HUES6 (cell line): ENCODE measurements around the gene TBC1D24.
A peak's percentile ranks its signal among the peaks of the same experiment; 100 is the strongest.
"Not testable (repeated sequence)": the region's sequence is repeated elsewhere in the genome, so short reads cannot be mapped to it uniquely, and the experiment has no call there.

Experiments used
- H3K27ac ChIP-seq: 2 replicates; pipeline ENCODE4 v1.7.0; 2013; ENCODE audit warnings: low read depth, mild to moderate bottlenecking, low read length, inconsistent platforms
- H3K27me3 ChIP-seq: 2 replicates; pipeline ENCODE4 v1.6.1; 2013; ENCODE audit warnings: low read length; ENCODE audit not compliant: control insufficient read depth, insufficient read depth
- H3K36me3 ChIP-seq: 2 replicates; pipeline ENCODE4 v1.6.1; 2013; ENCODE audit warnings: low read length; ENCODE audit not compliant: control insufficient read depth, insufficient read depth
- H3K4me1 ChIP-seq: 2 replicates; pipeline ENCODE4 v1.6.1; 2013; ENCODE audit warnings: low read length; ENCODE audit not compliant: control insufficient read depth, insufficient read depth
- H3K4me3 ChIP-seq: 2 replicates; pipeline ENCODE4 v1.5.1; 2013; ENCODE audit warnings: low read depth, low read length
- H3K9ac ChIP-seq: one replicate; pipeline ENCODE4 v1.6.1; 2013; ENCODE audit warnings: mild to moderate bottlenecking, low read length
- H3K9me3 ChIP-seq: 2 replicates; pipeline ENCODE4 v1.6.1; 2013; ENCODE audit warnings: low read depth, low read length; ENCODE audit not compliant: control insufficient read depth, insufficient read depth

The TBC1D24 gene

DNA sequence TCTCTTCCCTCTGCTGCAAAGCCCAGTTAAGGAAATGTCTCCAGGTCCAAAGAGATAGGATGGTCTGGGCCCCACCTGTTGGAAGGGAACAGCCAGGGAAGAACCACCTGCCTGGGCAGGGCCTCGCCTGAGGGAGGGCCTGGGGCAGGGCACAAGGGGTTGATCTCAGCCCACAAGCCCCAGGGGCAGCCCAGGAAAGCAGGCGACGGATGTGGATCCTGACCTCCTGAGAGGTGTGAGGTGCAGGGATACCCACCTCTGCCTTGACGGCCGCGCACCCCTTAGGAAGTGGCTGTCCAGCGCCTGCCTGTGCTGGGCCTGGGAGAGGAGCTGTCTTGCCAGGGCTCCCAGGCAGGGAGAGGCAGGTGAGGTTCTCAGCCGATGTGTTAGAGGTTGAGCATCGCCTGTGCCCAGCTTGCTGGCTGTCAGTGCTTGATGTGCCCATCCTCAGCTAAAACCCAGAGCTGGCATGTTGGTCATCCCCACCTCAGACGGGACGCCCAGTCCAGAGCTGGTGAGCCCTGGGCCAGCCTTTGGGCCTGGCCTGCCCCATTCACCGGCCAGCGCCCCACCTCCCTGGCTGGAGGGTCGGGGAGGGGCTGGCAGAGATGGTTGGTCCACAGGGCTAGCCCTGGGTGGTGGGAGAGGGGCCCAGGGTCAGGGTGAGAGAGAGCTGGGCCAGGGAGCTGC, 55.8 kb downstream of the TBC1D24 start:
- Histone ChIP-seq H3K27me3 (no peaks in the 10 kb centered on the region), H3K4me1 (peaks cover 8% of the 10 kb centered on the region), H3K36me3 (peaks cover 32% of the 10 kb centered on the region), H3K27ac (no peak overlapping the region), H3K9ac (peak overlapping the region; percentile 72), H3K4me3 (peak overlapping the region; percentile 69), H3K9me3 (no peaks in the 10 kb centered on the region)

DNA sequence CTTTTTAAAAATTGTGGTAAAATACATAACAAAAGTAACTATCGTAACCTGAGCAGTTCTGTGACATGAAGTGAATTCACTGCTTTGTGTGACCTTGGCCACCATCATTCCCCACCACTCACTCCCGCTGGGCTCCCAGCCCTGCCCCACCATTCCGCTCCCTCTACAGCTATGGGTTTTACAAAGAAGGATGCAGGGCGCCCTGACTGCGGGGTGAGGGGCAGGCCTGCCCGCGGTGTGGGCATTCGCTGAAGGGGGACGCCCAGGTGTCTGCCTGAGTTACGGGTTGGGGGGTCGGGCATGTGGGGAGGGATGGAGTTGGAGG, 56.4 kb downstream of the TBC1D24 start, which contains the start of gene CEMP1:
Gene CEMP1, minus strand, starts transcription at position 38 of the 325 bp plus-strand sequence. CDS start 335 bp downstream, outside the sequence.
- H3K27ac ChIP-seq, result peak within 1 kb of the TSS; percentile 18; the same call in 1 of the 2 replicates
- peaks cover 26% of the 10 kb centered on the region for H3K36me3 ChIP-seq
- peak within 1 kb of the TSS; percentile 72 for H3K9ac ChIP-seq
- peak within 1 kb of the TSS; percentile 69 for H3K4me3 ChIP-seq
- no peaks in the 10 kb centered on the region for H3K27me3 ChIP-seq
- no peaks in the 10 kb centered on the region for H3K9me3 ChIP-seq
- peaks cover 8% of the 10 kb centered on the region for H3K4me1 ChIP-seq

DNA sequence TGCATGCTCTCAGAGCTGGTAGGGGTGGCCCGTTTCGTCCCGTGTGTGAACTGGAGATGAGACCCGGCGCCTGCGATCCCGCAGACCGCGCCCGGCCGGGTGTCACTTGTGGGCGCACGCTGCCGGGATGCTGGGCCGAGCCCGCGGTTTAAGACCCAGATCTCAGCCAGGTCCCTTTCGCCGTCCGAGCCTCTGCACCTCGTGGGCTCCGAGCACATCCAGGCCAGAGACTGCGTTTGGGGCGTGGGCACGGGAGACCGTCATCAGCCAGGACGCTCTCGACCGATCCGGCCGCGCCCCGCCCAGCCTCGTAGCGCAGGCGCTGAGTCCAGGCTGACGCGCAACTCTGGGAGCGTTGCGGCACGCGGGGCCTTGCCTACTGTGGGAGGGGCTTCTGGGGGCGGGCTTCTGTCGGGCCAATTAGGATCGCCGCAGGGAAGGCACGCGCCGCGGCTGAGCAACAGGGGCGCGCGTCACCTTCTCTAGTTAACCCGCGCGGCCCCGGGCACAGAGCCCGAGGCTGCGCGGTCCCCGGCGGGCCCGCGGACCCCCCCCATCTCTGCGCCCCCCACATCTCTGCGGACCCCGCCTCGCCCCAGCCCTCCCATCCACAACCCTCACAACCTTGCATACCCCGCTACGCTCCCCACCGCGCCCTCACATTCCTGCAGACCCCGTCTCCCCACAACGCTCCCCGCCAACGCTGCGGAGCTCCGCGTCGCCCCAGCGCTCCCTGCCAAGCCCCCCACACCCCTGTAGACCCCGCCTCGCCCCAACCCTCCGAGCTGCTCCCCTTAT, 57.0 kb downstream of the TBC1D24 start:
- peak overlapping the region; percentile 69 for H3K4me3 ChIP-seq
- peak overlapping the region; percentile 72 for H3K9ac ChIP-seq
- H3K36me3 ChIP-seq, result peaks cover 22% of the 10 kb centered on the region
- H3K9me3 ChIP-seq, result no peaks in the 10 kb centered on the region
- H3K4me1 ChIP-seq, result peaks cover 8% of the 10 kb centered on the region
- no peaks in the 10 kb centered on the region for H3K27me3 ChIP-seq
- peak overlapping the region; percentile 18; the same call in 1 of the 2 replicates for H3K27ac ChIP-seq

DNA sequence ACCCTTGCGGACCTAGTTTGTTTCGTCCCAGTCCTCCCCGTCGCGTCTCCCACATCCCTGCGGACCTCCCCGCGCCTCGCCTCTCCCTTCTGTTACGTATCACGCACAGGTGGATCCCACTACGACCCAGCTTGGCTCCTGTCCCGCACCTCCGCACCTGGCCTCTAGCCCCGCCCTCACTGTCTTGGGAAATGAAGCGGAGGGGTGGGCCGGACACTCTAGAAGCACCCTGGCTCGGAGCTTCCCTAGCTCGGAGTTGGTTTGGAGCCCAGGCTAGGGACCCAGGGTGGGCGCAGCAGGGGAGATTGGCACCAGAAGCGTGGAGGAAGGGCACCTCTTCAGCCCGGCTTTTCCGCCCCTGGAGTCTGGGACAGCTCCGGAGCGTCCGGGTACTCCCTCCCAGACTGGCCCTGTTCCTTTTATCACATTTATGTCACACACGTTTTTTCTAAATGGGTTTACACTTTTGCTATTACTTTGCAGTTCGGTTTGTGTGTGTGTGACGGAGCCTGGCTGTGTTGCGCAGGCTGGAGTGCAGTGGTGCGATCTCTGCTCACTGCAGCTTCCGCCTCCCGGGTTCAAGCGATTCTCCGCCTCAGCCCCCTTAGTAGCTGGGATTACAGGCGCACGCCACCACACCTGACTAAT, 57.7 kb downstream of the TBC1D24 start:
- Histone ChIP-seq H3K4me1 (peaks cover 8% of the 10 kb centered on the region), H3K27ac (peak overlapping the region; percentile 18; the same call in 1 of the 2 replicates), H3K9me3 (no peaks in the 10 kb centered on the region), H3K9ac (peak overlapping the region; percentile 55), H3K4me3 (peak overlapping the region; percentile 69), H3K36me3 (peaks cover 19% of the 10 kb centered on the region), H3K27me3 (no peaks in the 10 kb centered on the region)

DNA sequence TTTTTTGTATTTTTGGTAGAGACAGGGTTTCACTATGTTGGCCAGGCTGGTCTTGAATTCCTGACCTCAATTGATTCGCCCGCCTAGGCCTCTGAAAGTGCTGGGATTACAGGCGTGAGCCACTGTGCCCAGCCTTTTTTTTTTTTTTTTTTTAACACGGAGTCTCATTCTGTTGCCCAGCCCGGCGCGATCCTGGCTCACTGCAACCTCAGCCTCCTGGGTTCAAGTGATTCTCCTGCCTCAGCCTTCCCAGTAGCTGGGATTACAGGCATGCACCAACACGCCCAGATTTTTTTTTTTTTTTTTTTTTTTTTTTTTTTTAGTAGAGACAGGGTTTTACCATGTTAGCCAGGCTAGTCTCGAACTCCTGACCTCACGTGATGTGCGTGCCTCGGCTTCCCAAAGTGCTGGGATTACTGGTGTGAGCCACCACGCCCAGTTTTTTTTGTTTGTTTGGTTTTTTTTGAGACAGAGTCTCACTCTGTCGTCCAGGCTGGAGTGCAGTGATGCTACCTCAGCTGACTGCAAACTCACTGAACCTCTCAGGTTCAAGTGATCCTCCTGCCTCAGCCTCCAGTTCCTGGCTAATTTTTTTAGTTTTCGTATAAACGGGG, 58.3 kb downstream of the TBC1D24 start:
- not testable (repeated sequence) for H3K9me3 ChIP-seq, H3K4me1 ChIP-seq, H3K27ac ChIP-seq, H3K27me3 ChIP-seq
- H3K9ac ChIP-seq, result peak overlapping the region; percentile 55
- peak overlapping the region; percentile 69 for H3K4me3 ChIP-seq
- H3K36me3 ChIP-seq, result peaks cover 13% of the 10 kb centered on the region

DNA sequence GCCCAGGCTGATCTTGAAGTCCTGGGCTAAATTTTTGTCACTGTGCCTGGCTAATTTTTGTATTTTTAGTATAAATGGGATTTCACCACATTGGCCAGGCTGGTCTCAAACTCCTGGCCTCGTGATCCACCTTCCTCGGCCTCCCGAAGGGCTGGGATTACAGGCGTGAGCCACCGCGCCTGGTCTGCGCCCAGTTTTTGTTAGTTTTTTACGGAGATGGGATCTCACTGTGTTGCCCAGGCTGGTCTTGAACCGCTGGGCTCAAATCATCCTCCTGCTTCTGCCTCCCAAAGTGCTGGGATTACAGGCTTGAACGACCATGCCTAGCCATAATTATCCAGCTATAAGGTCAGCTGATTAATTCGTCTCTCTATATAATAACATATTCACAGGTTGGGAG, 59.0 kb downstream of the TBC1D24 start:
- H3K27ac ChIP-seq, result no peak overlapping the region
- H3K27me3 ChIP-seq, result no peaks in the 10 kb centered on the region
- no peak overlapping the region for H3K9ac ChIP-seq
- no peak overlapping the region for H3K4me3 ChIP-seq
- no peaks in the 10 kb centered on the region for H3K9me3 ChIP-seq
- peaks cover 8% of the 10 kb centered on the region for H3K4me1 ChIP-seq
- H3K36me3 ChIP-seq, result peaks cover 6% of the 10 kb centered on the region

DNA sequence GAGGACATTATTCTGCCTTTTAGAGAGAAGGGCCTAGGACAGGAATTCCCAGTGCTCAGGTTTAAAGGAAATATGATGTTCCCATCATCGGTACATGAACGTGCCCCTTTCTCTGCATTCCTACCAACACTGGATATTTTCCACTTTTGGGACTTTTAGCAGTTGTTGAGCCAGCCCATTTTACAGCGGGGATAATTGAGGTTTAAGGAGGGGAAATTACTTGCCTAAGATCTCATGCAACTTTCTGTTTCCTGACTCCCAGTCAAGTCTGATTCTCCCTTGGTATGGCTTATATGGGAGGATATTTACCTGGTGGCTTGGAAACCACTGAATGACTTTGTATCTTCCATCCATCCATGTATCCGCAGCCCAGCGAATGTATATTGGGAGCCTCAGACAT, 59.4 kb downstream of the TBC1D24 start:
- not testable (repeated sequence) for H3K27me3 ChIP-seq, H3K9ac ChIP-seq, H3K36me3 ChIP-seq, H3K27ac ChIP-seq, H3K9me3 ChIP-seq, H3K4me1 ChIP-seq, H3K4me3 ChIP-seq

DNA sequence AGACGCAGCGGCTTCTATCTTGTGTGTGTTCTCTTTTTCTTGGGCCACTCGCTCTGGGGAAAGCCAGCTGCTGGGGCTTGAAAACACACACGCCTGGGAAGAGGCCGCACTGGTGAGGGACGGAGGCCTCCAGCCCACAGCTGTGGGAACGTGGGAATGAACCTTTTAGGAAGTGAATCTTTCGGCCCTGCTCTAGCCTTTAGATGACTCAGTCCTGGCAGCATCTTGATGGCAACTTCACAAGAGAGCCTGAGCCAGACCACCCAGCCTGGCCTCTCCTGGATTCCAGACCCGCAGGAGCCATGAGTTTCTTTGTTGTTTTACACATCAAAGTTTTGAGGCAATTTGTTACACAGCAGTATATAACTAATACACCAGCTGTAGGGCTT, 60.7 kb downstream of the TBC1D24 start:
- no peak overlapping the region for H3K27ac ChIP-seq
- H3K4me1 ChIP-seq, result peaks cover 8% of the 10 kb centered on the region
- no peaks in the 10 kb centered on the region for H3K27me3 ChIP-seq
- H3K9me3 ChIP-seq, result no peaks in the 10 kb centered on the region
- H3K36me3 ChIP-seq, result peaks cover 9% of the 10 kb centered on the region
- no peak overlapping the region for H3K9ac ChIP-seq
- H3K4me3 ChIP-seq, result no peak overlapping the region

DNA sequence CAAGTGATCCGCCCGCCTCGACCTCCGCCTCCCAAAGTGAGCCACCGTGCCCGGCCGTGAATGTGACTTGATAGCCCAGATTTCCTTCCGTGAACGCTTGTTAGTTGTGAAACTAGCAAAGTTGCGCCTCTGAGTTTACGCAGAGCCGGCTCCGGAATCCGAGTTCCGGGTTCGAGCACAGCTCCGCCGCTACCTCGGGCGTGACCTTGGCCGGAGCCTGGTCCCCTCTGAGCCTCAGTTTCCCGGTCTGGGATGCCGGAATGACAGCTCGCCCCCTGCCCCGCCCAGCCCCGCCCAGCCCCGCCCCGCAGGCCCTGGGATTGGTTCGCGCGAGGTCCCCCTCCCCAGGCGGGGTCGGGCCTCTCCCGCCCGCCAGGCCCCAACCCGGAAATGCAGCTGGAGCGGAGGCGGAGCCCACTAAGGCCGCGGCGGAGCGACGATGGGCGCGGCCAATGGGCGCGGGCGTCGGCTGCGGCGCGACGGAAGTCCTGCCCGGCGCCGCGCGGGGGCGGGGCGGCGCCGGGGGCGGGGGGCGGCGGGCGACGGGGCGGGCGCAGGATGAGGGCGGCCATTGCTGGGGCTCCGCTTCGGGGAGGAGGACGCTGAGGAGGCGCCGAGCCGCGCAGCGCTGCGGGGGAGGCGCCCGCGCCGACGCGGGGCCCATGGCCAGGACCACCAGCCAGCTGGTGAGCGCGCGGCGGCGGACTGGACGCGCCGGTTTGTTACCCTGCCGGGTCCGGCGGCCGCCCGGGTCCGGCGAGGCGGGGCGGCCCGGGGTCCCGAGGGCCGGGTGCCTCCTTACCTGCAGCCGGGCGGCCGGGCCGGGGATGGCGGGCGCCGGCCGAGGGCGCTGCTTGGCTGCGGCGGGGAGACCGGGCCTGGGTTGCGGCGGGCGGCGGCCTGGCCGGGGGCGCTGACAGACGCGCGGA, 62.8 kb downstream of the TBC1D24 start, which contains the start of gene PDPK1:
Gene PDPK1, plus strand, starts transcription at position 571 of the 929 bp plus-strand sequence. Its CDS starts 92 bp downstream, at position 663.
- H3K9me3 ChIP-seq, result no peaks in the 10 kb centered on the region
- peaks cover 9% of the 10 kb centered on the region for H3K36me3 ChIP-seq
- H3K4me3 ChIP-seq, result peak within 1 kb of the TSS; percentile 73
- H3K9ac ChIP-seq, result peak within 1 kb of the TSS; percentile 73
- H3K4me1 ChIP-seq, result no peaks in the 10 kb centered on the region
- H3K27me3 ChIP-seq, result no peaks in the 10 kb centered on the region
- no peak within 1 kb of the TSS for H3K27ac ChIP-seq

DNA sequence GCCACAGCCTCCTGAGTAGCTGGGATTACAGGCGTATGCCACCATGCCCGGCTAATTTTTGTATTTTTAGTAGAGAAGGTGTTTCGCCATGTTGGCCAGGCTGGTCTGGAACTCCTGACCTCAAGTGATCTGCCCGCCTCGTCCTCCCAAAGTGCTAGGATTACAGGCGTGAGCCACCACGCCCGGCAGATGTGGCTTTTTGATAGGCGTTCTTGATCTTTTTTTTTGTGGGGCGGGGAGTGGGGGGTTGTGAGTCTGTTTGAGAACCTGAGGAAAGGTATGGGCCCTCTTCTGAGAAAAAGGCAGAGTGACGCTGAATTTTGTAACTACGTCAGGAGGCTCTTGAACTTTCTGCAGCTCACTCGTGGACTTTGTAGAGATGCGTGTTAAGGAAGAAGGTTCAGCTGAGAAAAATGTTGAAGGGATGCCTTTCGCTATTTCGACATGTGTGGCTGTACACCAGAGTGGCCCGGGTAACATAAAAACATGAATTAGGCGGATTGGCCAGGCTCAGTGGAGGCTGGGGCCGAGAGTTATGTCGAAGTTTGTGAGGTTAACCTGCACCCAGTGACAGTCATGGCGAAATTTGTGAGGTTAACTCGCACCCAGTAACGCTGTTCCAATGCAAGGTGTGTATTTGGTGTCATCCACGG, 64.4 kb downstream of the TBC1D24 start:
- H3K9me3 ChIP-seq, H3K27me3 ChIP-seq, H3K27ac ChIP-seq, H3K36me3 ChIP-seq, H3K4me1 ChIP-seq, H3K9ac ChIP-seq, H3K4me3 ChIP-seq: not testable (repeated sequence)
